HG03066 (cell line): Measurements from ENCODE around the gene CMSS1.

Experiments
- ATAC-seq: cut with Tn5 transposase; IDR thresholded peaks from one replicate; pipeline ENCODE4 v1.9.1; 2021; ENCODE audit warnings: low read depth; ENCODE audit not compliant: unreplicated experiment

CMSS1 gene

GRCh38 chr3:99928771-99929744 lies 111.4 kb downstream of the CMSS1 start:
- ATAC-seq, result no peak

- no peak for ATAC-seq
Measured at GRCh38 chr3:99929745-99930139, 112.1 kb downstream of the CMSS1 start.

- ATAC-seq, result no peak
Measured at GRCh38 chr3:99931059-99931458, 113.4 kb downstream of the CMSS1 start.

GRCh38 chr3:99933971-99934750 lies 116.5 kb downstream of the CMSS1 start:
- no peak for ATAC-seq

GRCh38 chr3:99934975-99935797 lies 117.5 kb downstream of the CMSS1 start:
- ATAC-seq, result no peak

- no peak for ATAC-seq
Measured at GRCh38 chr3:99938270-99938911, 120.7 kb downstream of the CMSS1 start.

- no peak for ATAC-seq
Measured at GRCh38 chr3:99939876-99940275, 122.2 kb downstream of the CMSS1 start.

- ATAC-seq, result no peak
Measured at GRCh38 chr3:99940350-99940749, 122.7 kb downstream of the CMSS1 start.

GRCh38 chr3:99941211-99941610 lies 123.5 kb downstream of the CMSS1 start:
- ATAC-seq, result no peak

GRCh38 chr3:99943931-99944761 lies 126.5 kb downstream of the CMSS1 start:
- no peak for ATAC-seq

- ATAC-seq, result no peak
Measured at GRCh38 chr3:99945328-99945995, 127.8 kb downstream of the CMSS1 start.

- ATAC-seq, result no peak
Measured at GRCh38 chr3:99947356-99947755, 129.7 kb downstream of the CMSS1 start.

- no peak for ATAC-seq
Measured at GRCh38 chr3:99948467-99949089, 130.9 kb downstream of the CMSS1 start.

GRCh38 chr3:99949956-99950670 lies 132.5 kb downstream of the CMSS1 start:
- ATAC-seq, result no peak

- no peak for ATAC-seq
Measured at GRCh38 chr3:99950921-99951320, 133.3 kb downstream of the CMSS1 start.

- no peak for ATAC-seq
Measured at GRCh38 chr3:99951701-99952100, 134.0 kb downstream of the CMSS1 start.

- no peak for ATAC-seq
Measured at GRCh38 chr3:99952306-99952705, 134.6 kb downstream of the CMSS1 start.

GRCh38 chr3:99953596-99953995 lies 135.9 kb downstream of the CMSS1 start:
- no peak for ATAC-seq
